B cell (primary cell): ENCODE results near the gene GOLGA6L25. TPM values are rescaled to one million over a fixed set of nuclear protein-coding genes. Genes with fewer than 3 reads are reported as not detected.
"Not testable (repeated sequence)": the region's sequence is repeated elsewhere in the genome, so short reads cannot be mapped to it uniquely, and the experiment has no call there.

Experiments
- ATAC-seq: fragments of 200-7000 bp; cut with Tn5 transposase; one replicate; pipeline ENCODE4 v1.10.0; 2021; ENCODE audit warnings: low read depth, mild to moderate bottlenecking, moderate number of reproducible peaks, moderate library complexity
- CTCF ChIA-PET: fragments of 350-600 bp; sonication (Branson Sonifier 250); formaldehyde crosslinking; loops from one replicate; lab custom pipeline; 2021; ENCODE audit warnings: antibody characterized with exemption, inconsistent platforms; lab: Charles Lee
- POLR2A ChIA-PET: fragments of 350-600 bp; sonication (Branson Sonifier 250); formaldehyde crosslinking; loops from one replicate; lab custom pipeline; 2021; ENCODE audit warnings: antibody characterized with exemption; lab: Charles Lee
- DNase-seq: peaks from one replicate; pipeline ENCODE4 v3.0.0; 2013
- H2AFZ ChIP-seq: 2 replicates; pipeline ENCODE4 v1.6.1; 2012; ENCODE audit warnings: mild to moderate bottlenecking, low read depth, low read length; ENCODE audit not compliant: insufficient read depth, poor library complexity, severe bottlenecking
- H3K27ac ChIP-seq, 2 donors: 1 replicate in 1 of 2; 2 replicates in 1 of 2; pipeline ENCODE4 v1.5.1; 2012 to 2013; ENCODE audit warnings: low read length in 2 of 2, mild to moderate bottlenecking in 2 of 2, moderate library complexity in 1 of 2
- H3K27me3 ChIP-seq, 4 experiments: fragments of 200-600 bp in 1 of 4; sonication (generic) in 1 of 4; replicated peaks in 1 of 4; 1 replicate in 2 of 4; 2 replicates in 2 of 4; pipeline versions ENCODE4 v1.6.1 to v1.7.0; 2013 to 2016; ENCODE audit warnings: low read length in 3 of 4, mild to moderate bottlenecking in 2 of 4, mixed read lengths in 1 of 4, moderate library complexity in 1 of 4; ENCODE audit not compliant: insufficient read depth in 4 of 4, control insufficient read depth in 3 of 4; ENCODE audit errors: control extremely low read depth in 1 of 4
- H3K36me3 ChIP-seq, 2 experiments: replicated peaks in 1 of 2; 1 replicate in 1 of 2; 2 replicates in 1 of 2; pipeline versions ENCODE4 v1.6.1 to v1.7.1; 2013; ENCODE audit warnings: low read length in 1 of 2; ENCODE audit not compliant: insufficient read depth in 2 of 2, control insufficient read depth in 1 of 2; ENCODE audit errors: control extremely low read depth in 1 of 2, extremely low read depth in 1 of 2
- H3K4me1 ChIP-seq, 2 donors: fragments of 200-600 bp in 1 of 2; sonication (generic) in 1 of 2; 1 replicate in 1 of 2; 2 replicates in 1 of 2; pipeline versions ENCODE4 v1.5.1 to v1.6.1; 2013 to 2017; ENCODE audit warnings: low read length in 2 of 2; ENCODE audit not compliant: control insufficient read depth in 2 of 2, insufficient read depth in 2 of 2
- H3K4me2 ChIP-seq: replicated peaks from 2 replicates; pipeline ENCODE3; 2012; ENCODE audit warnings: mild to moderate bottlenecking, low read depth, low read length; ENCODE audit not compliant: poor library complexity, severe bottlenecking
- H3K4me3 ChIP-seq, 5 experiments: fragments of 200-600 bp in 1 of 5; sonication (generic) in 1 of 5; 1 replicate in 3 of 5; 2 replicates in 2 of 5; pipeline versions ENCODE4 v1.5.1 to v1.7.0; 2011 to 2016; ENCODE audit warnings: low read length in 4 of 5, mild to moderate bottlenecking in 4 of 5, low read depth in 2 of 5, control low read depth in 1 of 5, moderate library complexity in 1 of 5; ENCODE audit not compliant: insufficient read depth in 1 of 5; ENCODE audit errors: control extremely low read depth in 1 of 5, extremely low read depth in 1 of 5
- H3K79me2 ChIP-seq: fragments of 200-600 bp; sonication (generic); one replicate; pipeline ENCODE4 v1.6.0; 2016; ENCODE audit warnings: low read length; ENCODE audit not compliant: control insufficient read depth, insufficient read depth
- H3K9ac ChIP-seq: fragments of 200-600 bp; sonication (generic); 2 replicates; pipeline ENCODE4 v1.6.1; 2017; ENCODE audit warnings: mild to moderate bottlenecking, low read length, moderate library complexity
- H3K9me3 ChIP-seq, 3 donors: one replicate each; pipeline versions ENCODE4 v1.6.1 to v1.7.1; 2013; ENCODE audit warnings: low read length in 2 of 3; ENCODE audit not compliant: control insufficient read depth in 2 of 3, insufficient read depth in 1 of 3; ENCODE audit errors: control extremely low read depth in 1 of 3
- H4K20me1 ChIP-seq: 2 replicates; pipeline ENCODE4 v1.6.0; 2012; ENCODE audit warnings: mild to moderate bottlenecking, low read length; ENCODE audit not compliant: insufficient read depth, control insufficient read depth, poor library complexity, severe bottlenecking
- H3K27ac Mint-ChIP-seq: one replicate; pipeline ENCODE4 v1.8.0; 2021; ENCODE audit warnings: mixed read lengths
- H3K27me3 Mint-ChIP-seq: one replicate; pipeline ENCODE4 v1.8.0; 2021; ENCODE audit warnings: mixed read lengths
- H3K4me1 Mint-ChIP-seq: one replicate; pipeline ENCODE4 v1.8.0; 2021; ENCODE audit warnings: mixed read lengths
- H3K4me3 Mint-ChIP-seq: one replicate; pipeline ENCODE4 v1.8.0; 2021; ENCODE audit warnings: mixed read lengths
- H3K9me3 Mint-ChIP-seq: one replicate; pipeline ENCODE4 v1.8.0; 2022; ENCODE audit warnings: mixed read lengths; ENCODE audit not compliant: insufficient read depth
- WGBS: methylation state at CpG from one replicate; pipeline ENCODE4 v1.1.5; 2013; ENCODE audit warnings: missing lambda C conversion rate; ENCODE audit not compliant: insufficient coverage; 5-methylcytosine and 5-hydroxymethylcytosine counted together
- intact Hi-C: fragments of 100-400 bp; cut with micrococcal nuclease; formaldehyde crosslinking; loops from one replicate; pipeline ENCODE4 v1.10.0; 2022
- polyA plus RNA-seq: library from polyadenylated mRNA; depleted of rRNA; stranded (reverse); fragments of >200 nt; gene quantifications from 2 replicates; pipeline ENCODE4 v1.2.3, GENCODE V29; 2012
- small RNA-seq: library from RNA; depleted of rRNA; stranded (forward); fragments of <200 nt; gene quantifications from one replicate; pipeline ENCODE3, GENCODE V24; 2012; ENCODE audit warnings: low replicate concordance, low read depth; ENCODE audit not compliant: insufficient read length
- total RNA-seq, 2 donors: library from RNA; stranded (reverse); fragments of 120-200 nt in 1 of 2; gene quantifications; 1 replicate in 1 of 2; 2 replicates in 1 of 2; pipeline versions ENCODE4 v1.2.3 to v1.2.4, GENCODE V29; 2013 to 2022

The GOLGA6L25 gene
- total and polyA plus RNA-seq, 2 donors (not counting 1 experiment from before 2014, with no cell fraction given), result not detected

- H3K4me3 Mint-ChIP-seq, result not testable (repeated sequence)
These were observed 48.8 kb downstream of the GOLGA6L25 start for GRCh38 chr15:28602152-28602551.

More at GRCh38 chr15:28602152-28602551, 48.8 kb downstream of the GOLGA6L25 start:
- H3K9me3 ChIP-seq, H2AFZ ChIP-seq, H3K4me1 Mint-ChIP-seq, ATAC-seq, DNase-seq, H3K27me3 Mint-ChIP-seq, H3K36me3 ChIP-seq, H3K27ac ChIP-seq, H3K9ac ChIP-seq, H3K4me1 ChIP-seq, intact Hi-C loops, H3K9me3 Mint-ChIP-seq, H3K4me2 ChIP-seq, H4K20me1 ChIP-seq, H3K27me3 ChIP-seq, CTCF ChIA-PET, H3K27ac Mint-ChIP-seq, H3K4me3 ChIP-seq, POLR2A ChIA-PET, H3K79me2 ChIP-seq: not testable (repeated sequence)
- no CpG with 5 or more reads among the region's 9 CpGs for WGBS

Small RNA genes within 50 kb of the gene (small RNA-seq; reads per million reads assigned to genes)
- gene AC138749.2 (not detected), gene RF00017 (not detected)

Other genes with a start within 250 kb of the GOLGA6L25 start
- gene HERC2, start 231.4 kb upstream of the GOLGA6L25 start, total RNA-seq, result 52.7 and 64.1 TPM in 2 replicates
- gene HERC2, start 231.4 kb upstream of the GOLGA6L25 start, polyA plus RNA-seq, result 29.9 and 31.0 TPM in 2 replicates
- not detected in 2 replicates for gene GOLGA6L24, start 195.5 kb upstream of the GOLGA6L25 start, total RNA-seq
- not detected in 2 replicates for gene GOLGA6L24, start 195.5 kb upstream of the GOLGA6L25 start, polyA plus RNA-seq
- not detected in 2 replicates for gene GOLGA8F, start 174.9 kb upstream of the GOLGA6L25 start, total RNA-seq
- not detected in 2 replicates for gene GOLGA8F, start 174.9 kb upstream of the GOLGA6L25 start, polyA plus RNA-seq
- gene GOLGA8G, start 20.6 kb upstream of the GOLGA6L25 start, total RNA-seq, result not detected in 2 replicates
- not detected in 2 replicates for gene GOLGA8G, start 20.6 kb upstream of the GOLGA6L25 start, polyA plus RNA-seq
- gene GOLGA8M, start 158.9 kb downstream of the GOLGA6L25 start, total RNA-seq, result 0.80 and 1.3 TPM in 2 replicates
- 0.28 TPM in 1 of 2 replicates, not detected in the other for gene GOLGA8M, start 158.9 kb downstream of the GOLGA6L25 start, polyA plus RNA-seq